ENCODE measurements around the gene ALOXE3. TPM values are rescaled to one million over a fixed set of nuclear protein-coding genes. Genes with fewer than 3 reads are reported as not detected.

The ALOXE3 gene
- total and polyA plus RNA-seq, 2 experiments from 2014 or later = 0.10 to 0.27 TPM

GRCh38 chr17:8147141-8147804 lies 29.0 kb upstream of the ALOXE3 start (continued):
- TF ChIP-seq ZNF462 (CRISPR knock-in tag; IDR thresholded peaks at IDR 0.05) (no peak), REST (IDR thresholded peaks at IDR 0.05; ENCODE audit: unreplicated experiment) (no peak), STAT1 (IDR thresholded peaks at IDR 0.05; ENCODE audit: unreplicated experiment) (no peak), POLR2AphosphoS5 (IDR thresholded peaks at IDR 0.05; ENCODE audit: low read depth) (no peak), CTCF (conservative IDR thresholded peaks at IDR 0.05; ENCODE audit: low read depth in 2 of 2) (no peak), ZNF114 (CRISPR knock-in tag; IDR thresholded peaks at IDR 0.05) (no peak)

Data from GM23338 (cell line).